GM12873 (cell line): ENCODE measurements around the gene CHMP5.

Experiments
- CTCF ChIP-seq: IDR thresholded peaks from 2 replicates; pipeline ENCODE4 v1.5.1; 2012; ENCODE audit warnings: low read depth, mild to moderate bottlenecking, moderate library complexity, low read length, control low read depth; ENCODE audit not compliant: insufficient read depth; ENCODE audit errors: missing control alignments

Gene CHMP5

DNA sequence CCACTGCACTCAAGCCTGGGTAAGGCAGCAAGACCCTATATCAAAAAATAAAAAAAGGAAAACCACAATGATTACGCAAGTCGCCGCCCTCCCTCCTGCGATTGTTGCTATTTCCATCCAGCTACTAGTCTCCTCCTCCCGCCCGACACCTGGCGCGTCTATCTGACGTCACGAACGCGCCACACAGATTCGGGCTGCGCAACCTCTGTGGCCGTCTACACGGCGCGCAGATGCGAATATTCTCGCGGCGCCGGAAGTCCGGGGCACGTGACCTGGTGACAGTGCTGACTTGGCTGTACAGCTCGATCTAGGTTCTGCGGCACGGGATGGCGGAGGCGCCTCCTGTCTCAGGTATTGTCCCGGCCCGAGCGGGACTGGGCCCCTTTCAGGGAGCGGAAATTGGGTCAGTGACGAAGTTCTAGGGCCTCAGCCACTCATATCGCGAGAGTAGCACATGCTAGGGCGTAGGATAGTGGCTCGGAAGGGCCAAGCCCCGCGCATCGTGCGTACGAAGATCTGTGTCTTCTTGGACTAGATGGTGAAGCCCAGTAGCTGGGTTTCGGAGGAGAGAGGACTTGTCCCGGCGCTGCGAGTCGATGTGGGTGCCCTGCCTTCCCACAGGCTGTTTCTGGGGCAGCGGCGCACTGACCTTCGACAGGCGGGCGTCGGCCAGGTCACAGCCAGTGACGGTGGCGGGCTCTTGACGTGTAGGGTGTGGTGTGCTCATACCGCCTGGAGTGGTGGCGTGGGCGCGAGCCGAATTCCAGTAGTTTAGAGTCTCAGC, 25.6 kb downstream of the CHMP5 start, which contains the start of gene NFX1:
TSS of gene NFX1 (plus strand) at position 270 of the 784 bp plus-strand sequence. CDS start at position 327, 57 bp downstream.
- TF ChIP-seq CTCF = no peak

GRCh38 chr9:33291031-33291397, 26.2 kb downstream of the CHMP5 start:
- no peak for TF ChIP-seq CTCF

DNA sequence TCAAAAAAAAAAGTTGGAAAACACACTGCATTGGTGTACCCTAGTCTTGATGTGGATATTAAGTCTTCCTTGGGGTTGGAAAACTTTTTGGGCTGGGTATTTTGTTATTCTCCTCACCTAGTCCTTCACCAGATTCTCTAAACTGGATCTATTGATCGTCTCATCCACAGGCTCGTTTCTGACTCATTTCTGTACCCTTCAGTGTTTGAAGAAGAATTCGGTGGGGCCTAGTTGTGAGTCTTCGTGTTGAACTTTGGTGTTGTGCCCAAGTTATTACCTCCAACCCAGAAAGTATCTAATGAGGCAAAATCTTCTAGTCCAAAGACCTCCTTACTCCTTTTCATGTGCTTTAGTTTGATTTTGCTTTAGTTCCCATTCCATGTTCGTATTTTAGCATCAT, 27.1 kb downstream of the CHMP5 start:
- TF ChIP-seq CTCF = no peak

DNA sequence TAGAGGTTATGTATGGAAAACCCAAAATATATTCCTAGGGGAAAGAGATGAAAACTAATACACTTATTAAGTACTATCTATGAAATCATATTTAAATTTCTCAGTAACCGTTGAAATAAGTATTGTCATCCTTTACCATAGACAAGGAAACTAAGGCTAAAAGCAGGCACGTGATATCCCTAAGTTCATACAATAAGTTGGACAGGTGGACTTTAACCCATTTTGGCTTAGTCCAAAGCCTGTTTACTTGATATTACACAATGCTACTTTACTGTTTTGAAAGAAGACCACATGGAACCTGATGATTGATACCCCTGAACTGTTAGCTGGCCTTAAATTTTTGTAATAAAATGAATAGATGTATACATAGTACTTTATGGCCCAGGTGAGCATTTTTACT, 28.9 kb downstream of the CHMP5 start:
- no peak for TF ChIP-seq CTCF

DNA sequence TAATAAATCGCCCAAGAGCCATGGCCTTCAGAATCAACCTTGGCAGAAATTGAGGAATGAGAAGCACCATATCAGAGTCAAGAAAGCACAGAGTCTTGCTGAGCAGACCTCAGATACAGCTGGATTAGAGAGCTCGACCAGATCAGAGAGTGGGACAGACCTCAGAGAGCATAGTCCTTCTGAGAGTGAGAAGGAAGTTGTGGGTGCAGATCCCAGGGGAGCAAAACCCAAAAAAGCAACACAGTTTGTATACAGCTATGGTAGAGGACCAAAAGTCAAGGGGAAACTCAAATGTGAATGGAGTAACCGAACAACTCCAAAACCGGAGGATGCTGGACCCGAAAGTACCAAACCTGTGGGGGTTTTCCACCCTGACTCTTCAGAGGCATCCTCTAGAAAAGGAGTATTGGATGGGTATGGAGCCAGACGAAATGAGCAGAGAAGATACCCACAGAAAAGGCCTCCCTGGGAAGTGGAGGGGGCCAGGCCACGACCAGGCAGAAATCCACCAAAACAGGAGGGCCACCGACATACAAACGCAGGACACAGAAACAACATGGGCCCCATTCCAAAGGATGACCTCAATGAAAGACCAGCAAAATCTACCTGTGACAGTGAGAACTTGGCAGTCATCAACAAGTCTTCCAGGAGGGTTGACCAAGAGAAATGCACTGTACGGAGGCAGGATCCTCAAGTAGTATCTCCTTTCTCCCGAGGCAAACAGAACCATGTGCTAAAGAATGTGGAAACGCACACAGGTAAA, 30.0 kb downstream of the CHMP5 start:
- no peak for TF ChIP-seq CTCF

GRCh38 chr9:33295571-33295970, 30.7 kb downstream of the CHMP5 start:
- TF ChIP-seq CTCF = no peak

DNA sequence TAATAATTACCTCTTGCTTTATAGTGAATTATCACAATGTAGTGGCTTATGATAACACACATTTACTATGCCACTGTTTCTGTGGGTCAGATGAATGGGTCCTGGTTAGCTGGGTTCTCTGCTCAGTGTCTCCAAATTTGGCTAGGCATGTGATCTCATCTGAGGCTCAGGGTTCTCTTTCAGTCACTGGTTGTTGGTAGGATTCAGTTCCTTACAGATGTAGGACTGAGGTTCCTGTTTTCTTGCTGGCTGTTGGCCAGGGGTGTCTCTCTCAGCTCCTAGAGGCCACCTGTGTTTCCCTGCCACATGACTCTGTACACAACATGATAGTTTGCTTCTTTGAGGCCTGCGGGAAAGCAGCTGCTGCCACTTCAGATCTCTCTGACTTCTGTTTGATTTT, 32.6 kb downstream of the CHMP5 start:
- TF ChIP-seq CTCF = peak; percentile 8
